HEK293 (cell line): ENCODE data around the gene ALKAL2.

Source experiments
- CTCF ChIA-PET: fragments of 350-600 bp; formaldehyde crosslinking; extraction: SDS; loops from one replicate; lab custom pipeline; 2021; ENCODE audit warnings: antibody characterized with exemption; lab: Yijun Ruan, JAX
- POLR2A ChIA-PET: fragments of 300-600 bp; formaldehyde crosslinking; extraction: SDS; loops from one replicate; lab custom pipeline; 2020; ENCODE audit warnings: antibody characterized with exemption, inconsistent platforms; lab: Yijun Ruan, JAX
- H3K27ac ChIP-seq: fragments of 200-500 bp; sonication (Bioruptor generic); 2 replicates; pipeline ENCODE4 v1.5.1; 2014; ENCODE audit warnings: low read depth, low read length, control low read depth, inconsistent platforms; ENCODE audit errors: extremely low read depth
- H3K36me3 ChIP-seq, 2 experiments: fragments of 200-500 bp in 1 of 2; sonication (Bioruptor generic) in 1 of 2; 1 replicate in 1 of 2; 2 replicates in 1 of 2; pipeline ENCODE4 v1.5.1; 2014 to 2017; ENCODE audit warnings: inconsistent platforms in 2 of 2, low read length in 2 of 2; ENCODE audit not compliant: control insufficient read depth in 2 of 2, insufficient read depth in 1 of 2
- H3K4me1 ChIP-seq: fragments of 200-500 bp; sonication (Bioruptor generic); 2 replicates; pipeline ENCODE4 v1.5.1; 2014; ENCODE audit warnings: mild to moderate bottlenecking, low read length, inconsistent platforms; ENCODE audit not compliant: control insufficient read depth, insufficient read depth
- H3K4me3 ChIP-seq: 2 replicates; pipeline ENCODE4 v1.5.1; 2011; ENCODE audit warnings: low read depth, mild to moderate bottlenecking, control low read depth, low read length, moderate library complexity
- H3K9me3 ChIP-seq: fragments of 200-500 bp; sonication (Bioruptor generic); 2 replicates; pipeline ENCODE4 v1.5.1; 2014; ENCODE audit warnings: low read depth, low read length, inconsistent platforms; ENCODE audit not compliant: control insufficient read depth, insufficient read depth
- GLI4 ChIP-seq: fragments of 450-650 bp; formaldehyde crosslinking; IDR thresholded peaks from 2 replicates; pipeline ENCODE4 v1.5.1; 2016; ENCODE audit warnings: missing biosample characterization, missing genetic modification characterization
- KLF8 ChIP-seq: fragments of 450-650 bp; formaldehyde crosslinking; IDR thresholded peaks from 2 replicates; pipeline ENCODE4 v1.5.1; 2016; ENCODE audit warnings: missing biosample characterization, missing genetic modification characterization
- MZF1 ChIP-seq: fragments of 450-650 bp; formaldehyde crosslinking; IDR thresholded peaks from 2 replicates; pipeline ENCODE4 v1.5.1; 2017; ENCODE audit warnings: missing biosample characterization, missing genetic modification characterization, borderline replicate concordance
- RBAK ChIP-seq: fragments of 450-650 bp; formaldehyde crosslinking; IDR thresholded peaks from 2 replicates; pipeline ENCODE4 v1.5.1; 2016; ENCODE audit warnings: missing biosample characterization, missing genetic modification characterization
- REST ChIP-seq: fragments of 450-650 bp; formaldehyde crosslinking; IDR thresholded peaks from 2 replicates; pipeline ENCODE4 v1.5.1; 2016; ENCODE audit warnings: missing biosample characterization, missing genetic modification characterization
- TCF7L2 ChIP-seq: IDR thresholded peaks from 2 replicates; pipeline ENCODE4 v1.6.1; 2011; ENCODE audit warnings: low read depth, mild to moderate bottlenecking, inconsistent platforms, low read length, moderate library complexity, borderline replicate concordance
- ZBTB21 ChIP-seq: fragments of 450-650 bp; formaldehyde crosslinking; IDR thresholded peaks from 2 replicates; pipeline ENCODE4 v1.5.1; 2017; ENCODE audit warnings: missing biosample characterization, missing genetic modification characterization
- ZNF155 ChIP-seq: fragments of 450-650 bp; formaldehyde crosslinking; IDR thresholded peaks from 2 replicates; pipeline ENCODE4 v1.5.1; 2016; ENCODE audit warnings: missing biosample characterization, missing genetic modification characterization
- ZNF19 ChIP-seq: fragments of 450-650 bp; formaldehyde crosslinking; IDR thresholded peaks from 2 replicates; pipeline ENCODE4; 2016; ENCODE audit warnings: missing biosample characterization, missing genetic modification characterization, low read depth
- ZNF223 ChIP-seq: fragments of 450-650 bp; formaldehyde crosslinking; IDR thresholded peaks from 2 replicates; pipeline ENCODE4 v1.5.1; 2016; ENCODE audit warnings: missing biosample characterization, missing genetic modification characterization
- ZNF311 ChIP-seq: fragments of 450-650 bp; formaldehyde crosslinking; IDR thresholded peaks from 2 replicates; pipeline ENCODE4 v1.5.1; 2017; ENCODE audit warnings: missing biosample characterization, missing genetic modification characterization, borderline replicate concordance
- ZNF391 ChIP-seq: fragments of 450-650 bp; formaldehyde crosslinking; IDR thresholded peaks from 2 replicates; pipeline ENCODE4 v1.5.1; 2016; ENCODE audit warnings: low read depth, missing biosample characterization, missing genetic modification characterization, borderline replicate concordance
- ZNF404 ChIP-seq: fragments of 450-650 bp; formaldehyde crosslinking; IDR thresholded peaks from 2 replicates; pipeline ENCODE4 v1.5.1; 2017; ENCODE audit warnings: missing biosample characterization, missing genetic modification characterization
- ZNF426 ChIP-seq: fragments of 450-650 bp; formaldehyde crosslinking; IDR thresholded peaks from 2 replicates; pipeline ENCODE4 v1.5.1; 2017; ENCODE audit warnings: missing biosample characterization, missing genetic modification characterization, mild to moderate bottlenecking, inconsistent platforms, moderate library complexity
- ZNF549 ChIP-seq: fragments of 450-650 bp; IDR thresholded peaks from 2 replicates; pipeline ENCODE4 v1.5.1; 2018; ENCODE audit warnings: missing biosample characterization, missing genetic modification characterization, mild to moderate bottlenecking, inconsistent platforms, moderate library complexity
- ZNF560 ChIP-seq: fragments of 450-650 bp; formaldehyde crosslinking; IDR thresholded peaks from 2 replicates; pipeline ENCODE4 v1.5.1; 2017; ENCODE audit warnings: missing biosample characterization, missing genetic modification characterization, borderline replicate concordance
- ZNF704 ChIP-seq: fragments of 450-650 bp; formaldehyde crosslinking; IDR thresholded peaks from 2 replicates; pipeline ENCODE4 v1.5.1; 2016; ENCODE audit warnings: missing biosample characterization, missing genetic modification characterization
- ZXDB ChIP-seq: fragments of 450-650 bp; formaldehyde crosslinking; IDR thresholded peaks from 2 replicates; pipeline ENCODE4 v1.5.1; 2016; ENCODE audit warnings: missing biosample characterization, missing genetic modification characterization
- TF ChIP-seq, protein P1 (sequence below): fragments of 450-650 bp; formaldehyde crosslinking; IDR thresholded peaks from 2 replicates; pipeline ENCODE4 v1.5.1; 2017; ENCODE audit warnings: missing biosample characterization, missing genetic modification characterization
- TF ChIP-seq, protein P2 (sequence below): fragments of 450-650 bp; formaldehyde crosslinking; IDR thresholded peaks from 2 replicates; pipeline ENCODE4 v1.5.1; 2016; ENCODE audit warnings: missing biosample characterization, missing genetic modification characterization

Gene ALKAL2

GRCh38 chr2:244547-244946, 43.3 kb downstream of the ALKAL2 start:
- Histone ChIP-seq H3K4me1 (no peaks in the 10 kb centered on the region), H3K9me3 (no peaks in the 10 kb centered on the region), H3K4me3 (no peak overlapping the region), H3K36me3 (peaks cover 0 to 16% of the 10 kb centered on the region in 2 experiments; a peak in 1 of 3 replicates), H3K27ac (no peak overlapping the region)
- no peak for TF ChIP-seq ZNF19 (tag by site-specific recombination)
- no peak for TF ChIP-seq ZNF704 (tag by site-specific recombination)
- ChIA-PET CTCF (interaction anchor here (1.0 to 1.5 kb wide), 2 partner anchors 23 to 418 kb away, joined by 3 to 4 read pairs; no protein-coding TSS in a partner anchor), POLR2A (no interaction called here)

DNA sequence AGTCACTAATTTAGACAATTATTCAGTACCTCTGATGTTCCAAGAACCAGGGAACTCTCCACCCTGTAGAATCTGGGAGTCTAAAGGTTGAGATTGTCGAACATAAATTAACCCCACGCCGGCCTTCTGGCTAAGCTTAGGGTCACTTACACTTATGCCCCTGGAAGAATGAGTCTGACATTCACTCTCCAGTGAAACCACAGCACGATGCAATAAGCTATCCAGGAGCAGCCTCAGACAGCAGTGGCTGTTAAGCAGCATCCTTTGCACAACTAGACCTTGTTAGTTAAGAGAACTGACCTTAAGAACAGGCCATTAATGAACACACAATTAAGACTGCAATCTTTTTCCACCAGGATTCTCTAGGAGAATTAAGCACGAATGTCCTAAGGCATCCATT, 49.0 kb downstream of the ALKAL2 start:
- Histone ChIP-seq H3K4me3 (no peak overlapping the region), H3K4me1 (no peaks in the 10 kb centered on the region), H3K36me3 (peaks cover 0 to 7% of the 10 kb centered on the region in 2 experiments; a peak in 1 of 3 replicates), H3K27ac (no peak overlapping the region), H3K9me3 (no peaks in the 10 kb centered on the region)
- TF ChIP-seq ZBTB21, result no peak
- no peak for TF ChIP-seq ZNF311 (tag by site-specific recombination)
- no peak for TF ChIP-seq ZNF426 (tag by site-specific recombination)
- no peak for TF ChIP-seq ZNF223 (tag by site-specific recombination)
- TF ChIP-seq MZF1, result no peak
- TF ChIP-seq ZNF404 (tag by site-specific recombination), result no peak
- no peak for TF ChIP-seq ZNF704 (tag by site-specific recombination)
- no peak for TF ChIP-seq ZNF391 (tag by site-specific recombination)
- TF ChIP-seq, protein P1, sequence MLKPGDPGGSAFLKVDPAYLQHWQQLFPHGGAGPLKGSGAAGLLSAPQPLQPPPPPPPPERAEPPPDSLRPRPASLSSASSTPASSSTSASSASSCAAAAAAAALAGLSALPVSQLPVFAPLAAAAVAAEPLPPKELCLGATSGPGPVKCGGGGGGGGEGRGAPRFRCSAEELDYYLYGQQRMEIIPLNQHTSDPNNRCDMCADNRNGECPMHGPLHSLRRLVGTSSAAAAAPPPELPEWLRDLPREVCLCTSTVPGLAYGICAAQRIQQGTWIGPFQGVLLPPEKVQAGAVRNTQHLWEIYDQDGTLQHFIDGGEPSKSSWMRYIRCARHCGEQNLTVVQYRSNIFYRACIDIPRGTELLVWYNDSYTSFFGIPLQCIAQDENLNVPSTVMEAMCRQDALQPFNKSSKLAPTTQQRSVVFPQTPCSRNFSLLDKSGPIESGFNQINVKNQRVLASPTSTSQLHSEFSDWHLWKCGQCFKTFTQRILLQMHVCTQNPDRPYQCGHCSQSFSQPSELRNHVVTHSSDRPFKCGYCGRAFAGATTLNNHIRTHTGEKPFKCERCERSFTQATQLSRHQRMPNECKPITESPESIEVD (tag by site-specific recombination), result no peak
- no peak for TF ChIP-seq REST
- no peak for TF ChIP-seq TCF7L2
- CTCF ChIA-PET, result interaction anchor here (0.7 kb wide), 1 partner anchor 432 kb away, joined by 4 read pairs; no protein-coding TSS in a partner anchor
- POLR2A ChIA-PET, result interaction anchor here (1.0 kb wide), 1 partner anchor 44 kb away, joined by 4 read pairs; no protein-coding TSS in a partner anchor

GRCh38 chr2:238431-238830, 49.5 kb downstream of the ALKAL2 start:
- H3K4me1 ChIP-seq, result no peaks in the 10 kb centered on the region
- ChIA-PET POLR2A (interaction anchor here (1.0 kb wide), 1 partner anchor 45 kb away, joined by 4 read pairs; no protein-coding TSS in a partner anchor), CTCF (interaction anchor here (0.7 to 2.1 kb wide), 2 partner anchors 8 to 432 kb away, joined by 4 to 19 read pairs; no protein-coding TSS in a partner anchor)
- H3K27ac ChIP-seq, result no peak overlapping the region
- H3K36me3 ChIP-seq, result peaks cover 0 to 3% of the 10 kb centered on the region in 2 experiments; a peak in 1 of 3 replicates
- H3K9me3 ChIP-seq, result no peaks in the 10 kb centered on the region
- no peak overlapping the region for H3K4me3 ChIP-seq
- TF ChIP-seq ZNF560 (tag by site-specific recombination) (no peak), ZNF549 (tag by site-specific recombination) (no peak), GLI4 (tag by site-specific recombination) (no peak), RBAK (tag by site-specific recombination) (no peak), KLF8 (tag by site-specific recombination) (no peak), ZXDB (tag by site-specific recombination) (no peak), ZNF155 (no peak)
- TF ChIP-seq, protein P2, sequence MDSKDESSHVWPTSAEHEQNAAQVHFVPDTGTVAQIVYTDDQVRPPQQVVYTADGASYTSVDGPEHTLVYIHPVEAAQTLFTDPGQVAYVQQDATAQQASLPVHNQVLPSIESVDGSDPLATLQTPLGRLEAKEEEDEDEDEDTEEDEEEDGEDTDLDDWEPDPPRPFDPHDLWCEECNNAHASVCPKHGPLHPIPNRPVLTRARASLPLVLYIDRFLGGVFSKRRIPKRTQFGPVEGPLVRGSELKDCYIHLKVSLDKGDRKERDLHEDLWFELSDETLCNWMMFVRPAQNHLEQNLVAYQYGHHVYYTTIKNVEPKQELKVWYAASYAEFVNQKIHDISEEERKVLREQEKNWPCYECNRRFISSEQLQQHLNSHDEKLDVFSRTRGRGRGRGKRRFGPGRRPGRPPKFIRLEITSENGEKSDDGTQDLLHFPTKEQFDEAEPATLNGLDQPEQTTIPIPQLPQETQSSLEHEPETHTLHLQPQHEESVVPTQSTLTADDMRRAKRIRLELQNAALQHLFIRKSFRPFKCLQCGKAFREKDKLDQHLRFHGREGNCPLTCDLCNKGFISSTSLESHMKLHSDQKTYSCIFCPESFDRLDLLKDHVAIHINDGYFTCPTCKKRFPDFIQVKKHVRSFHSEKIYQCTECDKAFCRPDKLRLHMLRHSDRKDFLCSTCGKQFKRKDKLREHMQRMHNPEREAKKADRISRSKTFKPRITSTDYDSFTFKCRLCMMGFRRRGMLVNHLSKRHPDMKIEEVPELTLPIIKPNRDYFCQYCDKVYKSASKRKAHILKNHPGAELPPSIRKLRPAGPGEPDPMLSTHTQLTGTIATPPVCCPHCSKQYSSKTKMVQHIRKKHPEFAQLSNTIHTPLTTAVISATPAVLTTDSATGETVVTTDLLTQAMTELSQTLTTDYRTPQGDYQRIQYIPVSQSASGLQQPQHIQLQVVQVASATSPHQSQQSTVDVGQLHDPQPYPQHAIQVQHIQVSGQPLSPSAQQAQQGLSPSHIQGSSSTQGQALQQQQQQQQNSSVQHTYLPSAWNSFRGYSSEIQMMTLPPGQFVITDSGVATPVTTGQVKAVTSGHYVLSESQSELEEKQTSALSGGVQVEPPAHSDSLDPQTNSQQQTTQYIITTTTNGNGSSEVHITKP (tag by site-specific recombination), result no peak
